Measurements from ENCODE around the gene CD8A. TPM values are rescaled to one million over a fixed set of nuclear protein-coding genes. Genes with fewer than 3 reads are reported as not detected.
"Not testable (repeated sequence)": the region's sequence is repeated elsewhere in the genome, so short reads cannot be mapped to it uniquely, and the experiment has no call there.

The CD8A gene
- total and polyA plus RNA-seq, 4 experiments from 2014 or later = 0.47 to 1.9 (median 1.0) TPM

DNA sequence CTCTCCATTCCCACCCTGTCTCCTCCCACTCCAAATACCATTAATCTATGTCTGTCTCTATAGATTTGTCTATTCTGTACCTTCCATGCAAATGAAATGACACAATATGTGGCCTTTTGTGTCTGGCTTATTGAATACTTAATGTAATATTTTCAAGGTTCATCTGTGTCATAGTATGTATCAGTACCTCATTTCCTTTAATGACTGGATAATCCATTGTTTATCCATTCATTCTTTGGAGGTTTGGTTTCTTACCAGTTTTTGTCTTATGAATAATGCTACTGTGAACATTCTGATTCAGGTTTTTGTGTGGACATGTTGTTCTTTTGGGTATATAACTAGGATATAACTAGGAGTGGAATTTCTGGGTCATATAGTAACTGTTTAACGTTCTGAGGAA, 55.8 kb downstream of the CD8A start:
- DNase-seq; CTCF ChIA-PET (ENCODE audit: partially characterized antibody); H3K27me3 Mint-ChIP-seq; POLR2A ChIA-PET (ENCODE audit: partially characterized antibody); H3K27me3 ChIP-seq (ENCODE audit: insufficient read depth, low read length); intact Hi-C loops (cut with micrococcal nuclease); H3K9me3 ChIP-seq (ENCODE audit: control insufficient read depth in 1 of 2, low read length in 2 of 2); H3K36me3 Mint-ChIP-seq; H3K27ac ChIP-seq (ENCODE audit: low read depth, low read length); H3K36me3 ChIP-seq (ENCODE audit: insufficient read depth, low read length); H3K4me1 Mint-ChIP-seq; H3K27ac Mint-ChIP-seq; H3K9me3 Mint-ChIP-seq; H3K4me3 Mint-ChIP-seq; H3K4me3 ChIP-seq (ENCODE audit: low read length in 2 of 2); H3K4me1 ChIP-seq (ENCODE audit: insufficient read depth, low read length): not testable (repeated sequence)

Other genes with a start within 250 kb of the CD8A start
- 10 to 100 TPM; 83.3 to 83.6 TPM for gene CHMP3, start 227.5 kb downstream of the CD8A start, total RNA-seq
- gene CHMP3, start 227.5 kb downstream of the CD8A start, polyA plus RNA-seq = 10 to 100 TPM; 78.5 to 81.3 TPM
- gene RNF103, start 167.0 kb downstream of the CD8A start, total RNA-seq = 10 to 100 TPM; 33.7 to 35.0 TPM
- gene RNF103, start 167.0 kb downstream of the CD8A start, polyA plus RNA-seq = 1 to 10 TPM; 1.8 to 6.4 TPM
- gene RMND5A, start 70.6 kb downstream of the CD8A start, total RNA-seq = 10 to 100 TPM; 37.1 to 37.4 TPM
- 10 to 100 TPM; 11.0 to 17.4 TPM for gene RMND5A, start 70.6 kb downstream of the CD8A start, polyA plus RNA-seq
- 1 to 10 TPM in 1 of 2 experiments, under 1 TPM in 1; 0.73 to 1.1 TPM for gene CD8B, start 71.0 kb upstream of the CD8A start, total RNA-seq
- gene CD8B, start 71.0 kb upstream of the CD8A start, polyA plus RNA-seq = under 1 TPM; 0.22 to 0.45 TPM
- gene RGPD1, start 151.2 kb upstream of the CD8A start, total RNA-seq = 1 to 10 TPM; 3.4 TPM
- gene RGPD1, start 151.2 kb upstream of the CD8A start, polyA plus RNA-seq = 1 to 10 TPM in 1 of 2 donors, under 1 TPM in 1; 0.95 to 3.7 TPM
- gene PLGLB1, start 230.9 kb upstream of the CD8A start, total RNA-seq = 10 to 100 TPM; 11.7 to 17.8 TPM
- gene PLGLB1, start 230.9 kb upstream of the CD8A start, polyA plus RNA-seq = 1 to 10 TPM in 1 of 2 donors, under 1 TPM in 1; 0.79 to 2.2 TPM

Measured in CD4-positive, alpha-beta memory T cell (primary cell).